ENCODE results near the gene CNTNAP2.

- TF ChIP-seq POLR2A (IDR thresholded peaks at IDR 0.05; ENCODE audit: low read length) (no peak), GATA1 (IDR thresholded peaks at IDR 0.05; ENCODE audit: low read depth, low read length) (no peak)
Observed at GRCh38 chr7:146982482-146982881, 865.9 kb downstream of the CNTNAP2 start.
